HG03280 (cell line): ENCODE measurements around the gene KRT7.

Experiments
- ATAC-seq: cut with Tn5 transposase; IDR thresholded peaks from one replicate; pipeline ENCODE4 v1.9.1; 2021; ENCODE audit warnings: mild to moderate bottlenecking, moderate library complexity; ENCODE audit not compliant: unreplicated experiment

The KRT7 gene

GRCh38 chr12:52232674-52233461 is at the start of gene KRT7:
Gene KRT7 (plus strand): TSS chr12:52233243. CDS start chr12:52233297, 54 bp downstream.
- ATAC-seq = no peak

- ATAC-seq = no peak
These were observed 49.5 kb upstream of the KRT7 start for GRCh38 chr12:52183544-52183910.

GRCh38 chr12:52183971-52184370 is 49.1 kb upstream of the KRT7 start:
- ATAC-seq = no peak

GRCh38 chr12:52184813-52185212 is 48.2 kb upstream of the KRT7 start:
- no peak for ATAC-seq

GRCh38 chr12:52185400-52185967 is 47.6 kb upstream of the KRT7 start:
- ATAC-seq = no peak

- ATAC-seq = no peak
These were observed 46.8 kb upstream of the KRT7 start for GRCh38 chr12:52186118-52186840.

- ATAC-seq = no peak
These were observed 45.8 kb upstream of the KRT7 start for GRCh38 chr12:52187206-52187605.

- ATAC-seq = no peak
These were observed 45.4 kb upstream of the KRT7 start for GRCh38 chr12:52187640-52188039.

GRCh38 chr12:52188658-52189057 is 44.4 kb upstream of the KRT7 start:
- ATAC-seq = no peak

- no peak for ATAC-seq
These were observed 43.5 kb upstream of the KRT7 start for GRCh38 chr12:52189376-52190174.

- ATAC-seq = no peak
These were observed 41.9 kb upstream of the KRT7 start for GRCh38 chr12:52190860-52191729.

- ATAC-seq = no peak
These were observed 40.9 kb upstream of the KRT7 start, which contains the start of gene KRT80 for GRCh38 chr12:52191841-52192791. Gene KRT80 (minus strand): TSS chr12:52192014. CDS start chr12:52191902, 112 bp downstream.

- ATAC-seq = no peak
These were observed 39.5 kb upstream of the KRT7 start for GRCh38 chr12:52193532-52193931.

- no peak for ATAC-seq
These were observed 39.1 kb upstream of the KRT7 start for GRCh38 chr12:52193991-52194390.

- no peak for ATAC-seq
These were observed 37.8 kb upstream of the KRT7 start for GRCh38 chr12:52195065-52195730.

GRCh38 chr12:52197371-52198231 is 35.4 kb upstream of the KRT7 start:
- ATAC-seq = no peak

- ATAC-seq = no peak
These were observed 34.4 kb upstream of the KRT7 start for GRCh38 chr12:52198454-52199215.
